ENCODE data around the gene TYK2. TPM values are rescaled to one million over a fixed set of nuclear protein-coding genes. Genes with fewer than 3 reads are reported as not detected.

TYK2 gene
- total RNA-seq, result 89.1 and 109 TPM in 2 replicates

DNA sequence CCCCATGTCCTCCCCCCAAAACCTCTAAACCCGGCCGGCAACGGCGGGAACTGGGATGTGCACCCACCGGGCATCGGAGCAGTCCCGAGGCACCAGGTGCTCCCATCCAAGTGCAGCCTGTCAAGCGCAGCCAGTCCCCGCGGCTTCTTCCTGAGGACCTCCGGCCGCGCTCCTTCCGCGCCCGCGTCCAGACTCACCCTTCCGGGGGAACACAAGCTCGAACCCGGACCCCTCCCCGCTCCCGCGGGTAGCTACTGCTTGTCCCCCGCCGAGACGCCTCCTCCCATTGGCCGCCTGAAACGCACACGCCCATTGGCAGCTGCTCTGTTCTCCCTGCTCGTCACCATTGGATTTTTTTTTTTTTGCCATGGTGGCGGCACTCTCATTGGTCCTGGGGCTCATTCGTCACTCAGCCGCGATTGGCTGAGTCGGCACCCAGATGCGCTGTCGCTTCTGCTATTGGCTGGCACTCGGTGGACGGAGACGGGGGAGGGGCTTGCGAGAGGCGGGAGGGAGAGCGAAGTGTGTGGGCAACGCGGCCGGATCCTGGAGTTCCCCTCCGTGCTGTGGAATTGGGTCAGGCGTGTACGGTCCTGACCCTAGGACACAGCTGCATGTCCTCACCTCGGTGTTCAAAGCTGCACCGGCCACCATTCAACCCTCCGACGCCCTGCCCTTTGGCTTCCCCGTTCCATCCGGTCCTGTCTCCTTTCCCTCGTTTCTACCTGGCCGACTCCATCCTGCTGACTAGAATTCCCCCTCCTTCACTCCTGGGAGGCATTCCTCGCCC lies at the start of gene TYK2:
TSS of gene TYK2 (minus strand) at position 260 of the 790 bp plus-strand sequence. CDS start 2,166 bp downstream, outside the sequence.

GRCh38 chr19:10420444-10421239 lies 40.3 kb upstream of the TYK2 start, which contains the start of gene PDE4A:
PDE4A (plus strand) TSS chr19:10420538; CDS start chr19:10420765, 227 bp downstream.

GRCh38 chr19:10403137-10404021 lies 23.0 kb upstream of the TYK2 start, which contains the start of gene CDC37:
CDC37 (minus strand) TSS chr19:10403542; CDS start chr19:10403479, 63 bp downstream.

GRCh38 chr19:10339380-10339960 lies 40.9 kb downstream of the TYK2 start, which contains the start of gene ICAM3:
ICAM3 (minus strand) TSS chr19:10339624; CDS start chr19:10339614, 10 bp downstream.

GRCh38 chr19:10332965-10333757 lies 47.2 kb downstream of the TYK2 start, which contains the start of gene RAVER1:
RAVER1 (minus strand) TSS chr19:10333529; CDS start chr19:10333507, 22 bp downstream.

GRCh38 chr19:10315335-10316214 lies 64.8 kb downstream of the TYK2 start, which contains the start of gene FDX2:
FDX2 (minus strand) TSS chr19:10316015; CDS start chr19:10315996, 19 bp downstream.

GRCh38 chr19:10309423-10309822 lies 70.9 kb downstream of the TYK2 start, which contains the start of gene ZGLP1:
ZGLP1 (minus strand) TSS chr19:10309815.

Other genes starting within 250 kb of the TYK2 start
- gene DNMT1, start 185.6 kb downstream of the TYK2 start, total RNA-seq, result 43.7 and 49.7 TPM in 2 replicates
- gene S1PR2, start 149.2 kb downstream of the TYK2 start, total RNA-seq, result 0.72 and 2.0 TPM in 2 replicates
- 18.2 and 18.5 TPM in 2 replicates for gene MRPL4, start 128.4 kb downstream of the TYK2 start, total RNA-seq
- gene ICAM1, start 109.5 kb downstream of the TYK2 start, total RNA-seq, result 13.4 and 44.2 TPM in 2 replicates
- gene ICAM4, start 93.6 kb downstream of the TYK2 start, total RNA-seq, result 0.18 and 0.38 TPM in 2 replicates
- under 0.01 and 0.56 TPM in 2 replicates for gene ICAM5, start 90.6 kb downstream of the TYK2 start, total RNA-seq
- gene ZGLP1, start 70.8 kb downstream of the TYK2 start, total RNA-seq, result 0.27 and 0.38 TPM in 2 replicates
- gene FDX2, start 64.6 kb downstream of the TYK2 start, total RNA-seq, result 16.9 and 17.2 TPM in 2 replicates
- 9.0 and 11.7 TPM in 2 replicates for gene RAVER1, start 47.0 kb downstream of the TYK2 start, total RNA-seq
- gene ICAM3, start 40.9 kb downstream of the TYK2 start, total RNA-seq, result 13.5 and 17.4 TPM in 2 replicates
- gene CDC37, start 23.0 kb upstream of the TYK2 start, total RNA-seq, result 355 and 421 TPM in 2 replicates
- 1.6 and 5.0 TPM in 2 replicates for gene PDE4A, start 40.0 kb upstream of the TYK2 start, total RNA-seq
- gene KEAP1, start 122.8 kb upstream of the TYK2 start, total RNA-seq, result 86.8 and 103 TPM in 2 replicates
- gene S1PR5, start 136.9 kb upstream of the TYK2 start, total RNA-seq, result 1.6 TPM in 1 of 2 replicates, not detected in the other
- 11.3 and 14.5 TPM in 2 replicates for gene ATG4D, start 163.3 kb upstream of the TYK2 start, total RNA-seq
- gene KRI1, start 185.4 kb upstream of the TYK2 start, total RNA-seq, result 7.7 and 12.5 TPM in 2 replicates
- gene CDKN2D, start 188.4 kb upstream of the TYK2 start, total RNA-seq, result 4.8 and 7.5 TPM in 2 replicates
- 0.09 TPM in 1 of 2 replicates, not detected in the other for gene AP1M2, start 206.7 kb upstream of the TYK2 start, total RNA-seq
- gene SLC44A2, start 245.0 kb upstream of the TYK2 start, total RNA-seq, result 26.1 and 40.2 TPM in 2 replicates